Activated CD4-positive, alpha-beta T cell treated with anti-CD3 and anti-CD28 coated beads, Interleukin-2, amount 10 ng/mL, durations not matched to agents 24 days and 14 days (primary cell): ENCODE results near the gene PLIN5. TPM values are rescaled to one million over a fixed set of nuclear protein-coding genes. Genes with fewer than 3 reads are reported as not detected.

Source experiments
- DNase-seq: peaks from one replicate; pipeline ENCODE4 v3.0.0; 2022
- H3K27ac Mint-ChIP-seq: one replicate; pipeline ENCODE4 v1.8.0; 2022; ENCODE audit warnings: mild to moderate bottlenecking, mixed read lengths
- H3K27me3 Mint-ChIP-seq: one replicate; pipeline ENCODE4 v1.8.0; 2022; ENCODE audit warnings: mixed read lengths
- H3K36me3 Mint-ChIP-seq: one replicate; pipeline ENCODE4 v1.8.0; 2022; ENCODE audit warnings: low read depth, mild to moderate bottlenecking, mixed read lengths
- H3K4me1 Mint-ChIP-seq: one replicate; pipeline ENCODE4 v1.8.0; 2021; ENCODE audit warnings: mixed read lengths
- H3K4me3 Mint-ChIP-seq: one replicate; pipeline ENCODE4 v1.8.0; 2022; ENCODE audit warnings: mild to moderate bottlenecking, moderate library complexity, mixed read lengths
- H3K9me3 Mint-ChIP-seq: one replicate; pipeline ENCODE4 v1.8.0; 2021; ENCODE audit warnings: mixed read lengths
- intact Hi-C: fragments of 100-400 bp; cut with micrococcal nuclease; formaldehyde crosslinking; loops from one replicate; pipeline ENCODE4 v1.15.1; 2023
- total RNA-seq: library from RNA; stranded (reverse); gene quantifications from 2 replicates; pipeline ENCODE4 v1.2.3, GENCODE V29; 2022

The PLIN5 gene
- total RNA-seq, 1 donor from 2014 or later, result not detected

DNA sequence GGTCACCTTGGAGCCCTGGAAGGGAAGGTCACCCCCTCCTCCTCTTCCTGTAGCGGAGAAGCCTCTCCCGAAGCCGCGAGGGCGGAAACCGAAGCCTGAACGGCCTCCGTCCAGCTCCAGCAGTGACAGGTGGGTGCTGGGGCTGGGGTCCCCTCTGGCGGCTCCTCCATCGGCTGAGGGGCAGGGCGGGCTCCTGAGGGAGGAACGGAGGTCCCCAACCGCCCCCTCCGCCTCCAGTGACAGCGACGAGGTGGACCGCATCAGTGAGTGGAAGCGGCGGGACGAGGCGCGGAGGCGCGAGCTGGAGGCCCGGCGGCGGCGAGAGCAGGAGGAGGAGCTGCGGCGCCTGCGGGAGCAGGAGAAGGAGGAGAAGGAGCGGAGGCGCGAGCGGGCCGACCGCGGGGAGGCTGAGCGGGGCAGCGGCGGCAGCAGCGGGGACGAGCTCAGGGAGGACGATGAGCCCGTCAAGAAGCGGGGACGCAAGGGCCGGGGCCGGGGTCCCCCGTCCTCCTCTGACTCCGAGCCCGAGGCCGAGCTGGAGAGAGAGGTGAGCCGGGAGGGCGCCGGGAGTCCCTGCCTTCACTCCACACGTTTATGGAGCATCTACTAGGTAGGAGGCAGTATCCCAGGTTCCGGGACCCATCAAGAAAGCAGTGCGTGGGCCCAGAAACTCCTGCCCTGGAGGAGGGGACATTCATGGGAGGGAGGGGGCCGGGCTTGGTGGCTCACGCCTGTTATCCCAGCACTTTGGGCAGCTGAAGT lies 40.9 kb downstream of the PLIN5 start:
- DNase-seq, result no peak
- intact Hi-C loops, result no loop called here
- H3K36me3 Mint-ChIP-seq, result peaks cover 17% of the 10 kb centered on the region
- no peaks in the 10 kb centered on the region for H3K27me3 Mint-ChIP-seq
- no peak overlapping the region for H3K4me3 Mint-ChIP-seq
- no peaks in the 10 kb centered on the region for H3K9me3 Mint-ChIP-seq
- H3K27ac Mint-ChIP-seq, result no peak overlapping the region
- H3K4me1 Mint-ChIP-seq, result no peaks in the 10 kb centered on the region

DNA sequence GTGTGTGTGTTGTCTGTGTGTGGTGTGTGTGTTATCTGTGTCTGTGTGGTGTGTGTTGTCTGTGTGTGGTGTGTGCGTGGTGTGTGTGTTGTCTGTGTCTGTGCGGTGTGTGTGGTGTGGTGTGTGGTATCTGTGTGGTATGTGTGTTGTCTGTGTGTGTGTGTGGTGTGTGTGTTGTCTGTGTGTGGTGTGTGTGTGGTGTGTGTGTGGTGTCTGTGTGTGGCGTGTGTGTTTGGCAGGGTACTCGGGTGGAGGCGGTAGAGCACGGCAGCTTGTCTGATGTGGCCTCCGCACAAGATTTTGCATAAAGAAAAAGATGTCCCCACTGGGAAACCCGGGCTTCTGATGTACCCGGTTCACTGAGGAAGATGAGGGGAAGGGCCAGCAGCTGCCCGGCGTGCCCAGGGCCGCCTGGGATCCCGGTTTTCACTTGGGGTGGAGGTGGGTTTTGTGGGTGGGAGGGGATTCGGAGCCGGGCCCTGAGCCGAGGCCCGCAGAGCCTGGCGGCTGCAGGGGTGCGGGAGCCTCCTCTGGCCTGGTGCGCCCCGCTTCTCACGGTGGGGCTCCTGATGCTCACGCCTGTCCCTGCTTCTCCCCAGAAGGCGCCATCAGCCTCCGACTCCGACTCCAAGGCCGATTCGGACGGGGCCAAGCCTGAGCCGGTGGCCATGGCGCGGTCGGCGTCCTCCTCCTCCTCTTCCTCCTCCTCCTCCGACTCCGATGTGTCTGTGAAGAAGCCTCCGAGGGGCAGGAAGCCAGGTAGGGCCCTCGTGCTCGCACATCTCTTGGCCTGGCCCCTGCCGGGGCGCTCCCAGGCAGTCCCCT lies 41.7 kb downstream of the PLIN5 start:
- Mint-ChIP-seq H3K9me3 (no peaks in the 10 kb centered on the region), H3K4me1 (no peaks in the 10 kb centered on the region), H3K27me3 (no peaks in the 10 kb centered on the region), H3K36me3 (peaks cover 20% of the 10 kb centered on the region), H3K27ac (no peak overlapping the region), H3K4me3 (no peak overlapping the region)
- intact Hi-C loops, result no loop called here
- DNase-seq, result no peak

GRCh38 chr19:4492337-4493103 lies 42.5 kb downstream of the PLIN5 start:
- DNase-seq, result no peak
- peaks cover 21% of the 10 kb centered on the region for H3K36me3 Mint-ChIP-seq
- no peak overlapping the region for H3K4me3 Mint-ChIP-seq
- no peak overlapping the region for H3K27ac Mint-ChIP-seq
- no peaks in the 10 kb centered on the region for H3K9me3 Mint-ChIP-seq
- no peaks in the 10 kb centered on the region for H3K4me1 Mint-ChIP-seq
- H3K27me3 Mint-ChIP-seq, result no peaks in the 10 kb centered on the region
- intact Hi-C loops, result no loop called here

DNA sequence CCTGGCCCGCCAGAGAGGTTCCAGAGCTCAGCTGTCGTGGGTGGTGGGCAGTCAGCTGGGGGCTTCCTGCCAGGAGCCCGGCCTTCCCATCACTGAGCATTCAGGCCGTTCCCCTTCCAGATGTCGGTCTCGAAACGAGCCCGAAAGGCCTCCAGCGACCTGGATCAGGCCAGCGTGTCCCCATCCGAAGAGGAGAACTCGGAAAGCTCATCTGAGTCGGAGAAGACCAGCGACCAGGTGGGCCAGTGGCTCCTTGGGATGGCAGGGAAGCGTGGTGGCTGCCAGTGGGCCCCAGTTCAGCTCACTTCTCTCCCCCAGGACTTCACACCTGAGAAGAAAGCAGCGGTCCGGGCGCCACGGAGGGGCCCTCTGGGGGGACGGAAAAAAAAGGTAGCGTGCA lies 43.6 kb downstream of the PLIN5 start:
- Mint-ChIP-seq H3K4me3 (no peak overlapping the region), H3K27ac (no peak overlapping the region), H3K36me3 (peaks cover 27% of the 10 kb centered on the region), H3K27me3 (no peaks in the 10 kb centered on the region), H3K4me1 (no peaks in the 10 kb centered on the region), H3K9me3 (no peaks in the 10 kb centered on the region)
- DNase-seq, result no peak
- intact Hi-C loops, result no loop called here

- Mint-ChIP-seq H3K36me3 (peaks cover 27% of the 10 kb centered on the region), H3K9me3 (no peaks in the 10 kb centered on the region), H3K27me3 (no peaks in the 10 kb centered on the region), H3K4me3 (no peak overlapping the region), H3K4me1 (peaks cover 2% of the 10 kb centered on the region), H3K27ac (no peak overlapping the region)
- DNase-seq, result no peak
- intact Hi-C loops, result no loop called here
These were observed 46.5 kb downstream of the PLIN5 start for GRCh38 chr19:4488496-4488895.

GRCh38 chr19:4487572-4487971 lies 47.5 kb downstream of the PLIN5 start:
- intact Hi-C loops, result no loop called here
- H3K27me3 Mint-ChIP-seq, result no peaks in the 10 kb centered on the region
- peaks cover 29% of the 10 kb centered on the region for H3K36me3 Mint-ChIP-seq
- H3K4me1 Mint-ChIP-seq, result peaks cover 2% of the 10 kb centered on the region
- no peak overlapping the region for H3K4me3 Mint-ChIP-seq
- DNase-seq, result no peak
- H3K27ac Mint-ChIP-seq, result no peak overlapping the region
- no peaks in the 10 kb centered on the region for H3K9me3 Mint-ChIP-seq

- Mint-ChIP-seq H3K4me1 (peaks cover 2% of the 10 kb centered on the region), H3K36me3 (peaks cover 20% of the 10 kb centered on the region), H3K4me3 (no peak overlapping the region), H3K9me3 (no peaks in the 10 kb centered on the region), H3K27ac (no peak overlapping the region), H3K27me3 (no peaks in the 10 kb centered on the region)
- DNase-seq, result no peak
- intact Hi-C loops, result no loop called here
These were observed 51.6 kb downstream of the PLIN5 start for GRCh38 chr19:4483385-4483784.

- Mint-ChIP-seq H3K9me3 (no peaks in the 10 kb centered on the region), H3K36me3 (peaks cover 21% of the 10 kb centered on the region), H3K4me3 (no peak overlapping the region), H3K27me3 (no peaks in the 10 kb centered on the region), H3K27ac (no peak overlapping the region), H3K4me1 (peaks cover 2% of the 10 kb centered on the region)
- intact Hi-C loops, result no loop called here
- no peak for DNase-seq
These were observed 52.2 kb downstream of the PLIN5 start for GRCh38 chr19:4482721-4483364.

GRCh38 chr19:4477034-4477801 lies 57.8 kb downstream of the PLIN5 start:
- no peaks in the 10 kb centered on the region for H3K9me3 Mint-ChIP-seq
- peaks cover 15% of the 10 kb centered on the region for H3K36me3 Mint-ChIP-seq
- no peak overlapping the region for H3K27ac Mint-ChIP-seq
- no peaks in the 10 kb centered on the region for H3K27me3 Mint-ChIP-seq
- H3K4me3 Mint-ChIP-seq, result no peak overlapping the region
- H3K4me1 Mint-ChIP-seq, result peaks cover 15% of the 10 kb centered on the region
- no peak for DNase-seq
- intact Hi-C loops, result no loop called here

DNA sequence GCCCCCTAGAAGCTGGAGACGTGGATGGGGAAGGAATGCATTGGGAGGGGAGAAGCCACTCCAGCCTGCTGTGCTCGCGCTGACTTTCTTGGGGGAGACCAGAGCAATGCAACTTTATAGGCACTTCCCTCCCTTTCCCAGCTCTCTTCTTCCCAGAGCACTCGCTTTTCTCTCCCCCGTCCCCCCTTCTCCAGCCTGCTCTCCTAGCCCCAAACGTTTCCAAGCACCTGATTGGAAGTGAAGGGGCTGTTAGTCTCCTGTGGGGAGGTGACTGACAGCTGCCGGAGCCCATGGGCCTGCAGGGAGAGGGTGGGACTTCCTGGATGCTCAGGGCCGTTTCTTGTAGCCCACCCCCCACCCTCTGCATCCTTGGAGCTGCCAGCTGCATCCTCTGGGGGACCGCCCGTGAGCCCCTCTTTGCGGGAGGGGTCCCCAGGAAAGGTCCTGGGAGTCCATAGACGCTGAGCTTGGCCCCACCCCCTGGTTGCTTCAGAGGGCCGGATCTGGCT lies 60.5 kb downstream of the PLIN5 start:
- H3K9me3 Mint-ChIP-seq, result no peaks in the 10 kb centered on the region
- H3K27me3 Mint-ChIP-seq, result no peaks in the 10 kb centered on the region
- H3K36me3 Mint-ChIP-seq, result peaks cover 11% of the 10 kb centered on the region
- H3K4me3 Mint-ChIP-seq, result peak overlapping the region; percentile 88
- intact Hi-C loops, result loop anchor here (5.0 kb wide), 2 partner anchors 72 to 163 kb away; partner anchors contain the start of genes CHAF1A, SH3GL1 and TNFAIP8L1
- peak; percentile 74 for DNase-seq
- H3K27ac Mint-ChIP-seq, result peak overlapping the region; percentile 79
- peaks cover 21% of the 10 kb centered on the region for H3K4me1 Mint-ChIP-seq

GRCh38 chr19:4473763-4474513 lies 61.1 kb downstream of the PLIN5 start:
- Mint-ChIP-seq H3K9me3 (no peaks in the 10 kb centered on the region), H3K4me1 (peaks cover 22% of the 10 kb centered on the region), H3K36me3 (peaks cover 11% of the 10 kb centered on the region), H3K27ac (peak overlapping the region; percentile 79), H3K27me3 (no peaks in the 10 kb centered on the region), H3K4me3 (peak overlapping the region; percentile 88)
- DNase-seq, result peak; percentile 62
- intact Hi-C loops, result loop anchor here (5.0 kb wide), 2 partner anchors 72 to 163 kb away; partner anchors contain the start of genes CHAF1A, SH3GL1 and TNFAIP8L1
